Hepatocyte (in vitro differentiated cells): Measurements from ENCODE around the gene NOB1.

Experiments
- EZH2 ChIP-seq: fragments of 200-600 bp; sonication (generic); IDR thresholded peaks from 2 replicates; pipeline ENCODE4 v1.6.1; 2016; ENCODE audit warnings: antibody characterized with exemption, mild to moderate bottlenecking, borderline replicate concordance
- EZH2phosphoT487 ChIP-seq: fragments of 200-600 bp; sonication (generic); IDR thresholded peaks from one replicate; pipeline ENCODE4 v1.6.1; 2018; ENCODE audit warnings: antibody characterized with exemption, mild to moderate bottlenecking, low read depth, moderate library complexity; ENCODE audit not compliant: unreplicated experiment, severe bottlenecking
- TF ChIP-seq, protein P1 (sequence below): fragments of 200-600 bp; sonication (generic); IDR thresholded peaks from 2 replicates; pipeline ENCODE4 v1.5.1; 2016; ENCODE audit warnings: antibody characterized with exemption, mild to moderate bottlenecking; ENCODE audit not compliant: poor library complexity

DNA sequence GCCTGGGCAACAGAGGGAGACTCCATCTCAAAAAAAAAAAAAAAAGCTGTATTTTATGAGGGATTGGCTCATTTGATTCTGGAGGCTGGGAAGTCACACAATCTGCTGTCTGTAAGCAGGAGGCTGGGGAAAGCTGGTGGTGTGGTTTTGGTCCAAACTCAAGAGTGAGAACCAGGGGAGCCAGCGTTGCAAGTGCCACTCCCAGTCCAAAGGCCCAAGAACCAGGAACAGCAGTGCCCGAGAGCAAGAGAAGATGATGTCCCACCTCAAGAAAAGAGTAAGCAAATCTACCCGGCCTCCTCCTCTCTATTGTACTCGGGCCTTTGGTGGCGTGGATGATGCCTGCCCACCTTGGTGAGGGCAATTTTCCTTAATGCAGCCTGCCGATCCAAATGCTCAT lies 22.6 kb downstream of the NOB1 start:
- TF ChIP-seq, protein P1, sequence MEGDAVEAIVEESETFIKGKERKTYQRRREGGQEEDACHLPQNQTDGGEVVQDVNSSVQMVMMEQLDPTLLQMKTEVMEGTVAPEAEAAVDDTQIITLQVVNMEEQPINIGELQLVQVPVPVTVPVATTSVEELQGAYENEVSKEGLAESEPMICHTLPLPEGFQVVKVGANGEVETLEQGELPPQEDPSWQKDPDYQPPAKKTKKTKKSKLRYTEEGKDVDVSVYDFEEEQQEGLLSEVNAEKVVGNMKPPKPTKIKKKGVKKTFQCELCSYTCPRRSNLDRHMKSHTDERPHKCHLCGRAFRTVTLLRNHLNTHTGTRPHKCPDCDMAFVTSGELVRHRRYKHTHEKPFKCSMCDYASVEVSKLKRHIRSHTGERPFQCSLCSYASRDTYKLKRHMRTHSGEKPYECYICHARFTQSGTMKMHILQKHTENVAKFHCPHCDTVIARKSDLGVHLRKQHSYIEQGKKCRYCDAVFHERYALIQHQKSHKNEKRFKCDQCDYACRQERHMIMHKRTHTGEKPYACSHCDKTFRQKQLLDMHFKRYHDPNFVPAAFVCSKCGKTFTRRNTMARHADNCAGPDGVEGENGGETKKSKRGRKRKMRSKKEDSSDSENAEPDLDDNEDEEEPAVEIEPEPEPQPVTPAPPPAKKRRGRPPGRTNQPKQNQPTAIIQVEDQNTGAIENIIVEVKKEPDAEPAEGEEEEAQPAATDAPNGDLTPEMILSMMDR: no peak
- TF ChIP-seq EZH2: no peak
- no peak for TF ChIP-seq EZH2phosphoT487
